HFF-Myc (cell line): ENCODE results near the gene PLOD3.

ENCODE experiments used
- DNase-seq: peaks from one replicate; pipeline ENCODE4 v3.0.0-alpha.2; 2011; ENCODE audit warnings: low read depth; ENCODE audit errors: extremely low read depth
- H3K4me3 ChIP-seq: replicated peaks from 2 replicates; pipeline ENCODE4 v1.5.1; 2011; ENCODE audit warnings: low read depth, mild to moderate bottlenecking, control low read depth, low read length
- CTCF ChIP-seq: IDR thresholded peaks from 2 replicates; pipeline ENCODE4 v1.5.1; 2012; ENCODE audit warnings: mild to moderate bottlenecking, low read depth, low read length, control low read depth; ENCODE audit errors: missing control alignments

PLOD3 gene

GRCh38 chr7:101169110-101169837 is 48.1 kb downstream of the PLOD3 start:
- no peak for DNase-seq
- H3K4me3 ChIP-seq: peak overlapping the region; percentile 28
- TF ChIP-seq CTCF: no peak

GRCh38 chr7:101168412-101169049 is 48.9 kb downstream of the PLOD3 start:
- no peak for TF ChIP-seq CTCF
- no peak for DNase-seq
- H3K4me3 ChIP-seq: peak overlapping the region; percentile 1; the same call in 1 of the 2 replicates

- H3K4me3 ChIP-seq: peak overlapping the region; percentile 54
- TF ChIP-seq CTCF: no peak
- DNase-seq: no peak
These were observed 49.6 kb downstream of the PLOD3 start for GRCh38 chr7:101167645-101168411.

- TF ChIP-seq CTCF: no peak
- H3K4me3 ChIP-seq: peak overlapping the region; percentile 54
- DNase-seq: peak; percentile 63
These were observed 50.3 kb downstream of the PLOD3 start for GRCh38 chr7:101166909-101167644.

- DNase-seq: no peak
- no peak for TF ChIP-seq CTCF
- H3K4me3 ChIP-seq: peak overlapping the region; percentile 54
These were observed 50.8 kb downstream of the PLOD3 start for GRCh38 chr7:101166648-101166908.

- H3K4me3 ChIP-seq: peak overlapping the region; percentile 54
- TF ChIP-seq CTCF: no peak
- DNase-seq: no peak
These were observed 51.3 kb downstream of the PLOD3 start for GRCh38 chr7:101165958-101166647.
